Measurements from ENCODE around the gene MACROH2A1. TPM values are rescaled to one million over a fixed set of nuclear protein-coding genes. Genes with fewer than 3 reads are reported as not detected.

The MACROH2A1 gene
- total and polyA plus RNA-seq, 10 of the 15 experiments (the other 5 are each of a cell fraction or from before 2014, with no cell fraction given), result 45.7 to 230 (median 196) TPM

- TF ChIP-seq, protein P1, sequence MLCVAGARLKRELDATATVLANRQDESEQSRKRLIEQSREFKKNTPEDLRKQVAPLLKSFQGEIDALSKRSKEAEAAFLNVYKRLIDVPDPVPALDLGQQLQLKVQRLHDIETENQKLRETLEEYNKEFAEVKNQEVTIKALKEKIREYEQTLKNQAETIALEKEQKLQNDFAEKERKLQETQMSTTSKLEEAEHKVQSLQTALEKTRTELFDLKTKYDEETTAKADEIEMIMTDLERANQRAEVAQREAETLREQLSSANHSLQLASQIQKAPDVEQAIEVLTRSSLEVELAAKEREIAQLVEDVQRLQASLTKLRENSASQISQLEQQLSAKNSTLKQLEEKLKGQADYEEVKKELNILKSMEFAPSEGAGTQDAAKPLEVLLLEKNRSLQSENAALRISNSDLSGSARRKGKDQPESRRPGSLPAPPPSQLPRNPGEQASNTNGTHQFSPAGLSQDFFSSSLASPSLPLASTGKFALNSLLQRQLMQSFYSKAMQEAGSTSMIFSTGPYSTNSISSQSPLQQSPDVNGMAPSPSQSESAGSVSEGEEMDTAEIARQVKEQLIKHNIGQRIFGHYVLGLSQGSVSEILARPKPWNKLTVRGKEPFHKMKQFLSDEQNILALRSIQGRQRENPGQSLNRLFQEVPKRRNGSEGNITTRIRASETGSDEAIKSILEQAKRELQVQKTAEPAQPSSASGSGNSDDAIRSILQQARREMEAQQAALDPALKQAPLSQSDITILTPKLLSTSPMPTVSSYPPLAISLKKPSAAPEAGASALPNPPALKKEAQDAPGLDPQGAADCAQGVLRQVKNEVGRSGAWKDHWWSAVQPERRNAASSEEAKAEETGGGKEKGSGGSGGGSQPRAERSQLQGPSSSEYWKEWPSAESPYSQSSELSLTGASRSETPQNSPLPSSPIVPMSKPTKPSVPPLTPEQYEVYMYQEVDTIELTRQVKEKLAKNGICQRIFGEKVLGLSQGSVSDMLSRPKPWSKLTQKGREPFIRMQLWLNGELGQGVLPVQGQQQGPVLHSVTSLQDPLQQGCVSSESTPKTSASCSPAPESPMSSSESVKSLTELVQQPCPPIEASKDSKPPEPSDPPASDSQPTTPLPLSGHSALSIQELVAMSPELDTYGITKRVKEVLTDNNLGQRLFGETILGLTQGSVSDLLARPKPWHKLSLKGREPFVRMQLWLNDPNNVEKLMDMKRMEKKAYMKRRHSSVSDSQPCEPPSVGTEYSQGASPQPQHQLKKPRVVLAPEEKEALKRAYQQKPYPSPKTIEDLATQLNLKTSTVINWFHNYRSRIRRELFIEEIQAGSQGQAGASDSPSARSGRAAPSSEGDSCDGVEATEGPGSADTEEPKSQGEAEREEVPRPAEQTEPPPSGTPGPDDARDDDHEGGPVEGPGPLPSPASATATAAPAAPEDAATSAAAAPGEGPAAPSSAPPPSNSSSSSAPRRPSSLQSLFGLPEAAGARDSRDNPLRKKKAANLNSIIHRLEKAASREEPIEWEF (IDR thresholded peaks at IDR 0.05; ENCODE audit: insufficient replicate concordance, low read depth, low read length), result no peak
- TF ChIP-seq SMARCA5 (IDR thresholded peaks at IDR 0.05) (peak; percentile 50; the same call in 1 of the 2 replicates), TAF1 (IDR thresholded peaks at IDR 0.05; ENCODE audit: borderline replicate concordance, low read depth, low read length) (peak; percentile 90; the same call in 1 of the 2 replicates), GATAD2B (conservative IDR thresholded peaks at IDR 0.05; ENCODE audit: low read depth) (peak; percentile 79; the same call in 1 of the 2 replicates), FOS (IDR thresholded peaks at IDR 0.05; ENCODE audit: borderline replicate concordance, extremely low read depth, insufficient read length) (no peak), EED (IDR thresholded peaks at IDR 0.05; ENCODE audit: low read depth) (no peak), LARP7 (IDR thresholded peaks at IDR 0.05) (peak; percentile 86; the same call in 1 of the 2 replicates), ZNF384 (IDR thresholded peaks at IDR 0.05; ENCODE audit: borderline replicate concordance, low read depth, low read length) (no peak), ZNF207 (IDR thresholded peaks at IDR 0.05; ENCODE audit: borderline replicate concordance) (peak; percentile 70; the same call in 1 of the 2 replicates), POLR2AphosphoS5 (IDR thresholded peaks at IDR 0.05; ENCODE audit: low read length) (peak; percentile 79), CREM (IDR thresholded peaks at IDR 0.05; ENCODE audit: low read depth) (peak; percentile 62), SIN3A (IDR thresholded peaks at IDR 0.05; ENCODE audit: low read depth, low read length) (peak; percentile 82), PAX8 (IDR thresholded peaks at IDR 0.05) (no peak), TBL1XR1 (IDR thresholded peaks at IDR 0.05; ENCODE audit: low read depth, low read length) (0 out of 2 replicates have a peak, but pooled peaks have one; percentile 20), ZSCAN29 (IDR thresholded peaks at IDR 0.05) (0 out of 2 replicates have a peak, but pooled peaks have one; percentile 28), ZNF274 (IDR thresholded peaks at IDR 0.05; ENCODE audit: insufficient read depth, insufficient read length) (no peak), GABPA (IDR thresholded peaks at IDR 0.05; ENCODE audit: low read depth) (peak; percentile 62), E2F4 (IDR thresholded peaks at IDR 0.05; ENCODE audit: low read depth, low read length) (0 out of 2 replicates have a peak, but pooled peaks have one; percentile 42), BACH1 (IDR thresholded peaks at IDR 0.05; ENCODE audit: borderline replicate concordance) (peak; percentile 71; the same call in 1 of the 2 replicates), ATF3 (IDR thresholded peaks at IDR 0.05; ENCODE audit: borderline replicate concordance, extremely low read depth, low read depth, low read length) (no peak), PML (IDR thresholded peaks at IDR 0.05; ENCODE audit: low read length) (no peak), ESRRA (IDR thresholded peaks at IDR 0.05; ENCODE audit: low read length) (no peak)
- TF ChIP-seq, protein P2, sequence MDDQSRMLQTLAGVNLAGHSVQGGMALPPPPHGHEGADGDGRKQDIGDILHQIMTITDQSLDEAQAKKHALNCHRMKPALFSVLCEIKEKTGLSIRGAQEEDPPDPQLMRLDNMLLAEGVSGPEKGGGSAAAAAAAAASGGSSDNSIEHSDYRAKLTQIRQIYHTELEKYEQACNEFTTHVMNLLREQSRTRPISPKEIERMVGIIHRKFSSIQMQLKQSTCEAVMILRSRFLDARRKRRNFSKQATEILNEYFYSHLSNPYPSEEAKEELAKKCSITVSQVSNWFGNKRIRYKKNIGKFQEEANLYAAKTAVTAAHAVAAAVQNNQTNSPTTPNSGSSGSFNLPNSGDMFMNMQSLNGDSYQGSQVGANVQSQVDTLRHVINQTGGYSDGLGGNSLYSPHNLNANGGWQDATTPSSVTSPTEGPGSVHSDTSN (IDR thresholded peaks at IDR 0.05; ENCODE audit: insufficient replicate concordance, low read depth, low read length), result no peak
Measured at GRCh38 chr5:135398855-135399793, at the start of gene MACROH2A1 (continued).
